ENCODE measurements around the gene SDK1. TPM values are rescaled to one million over a fixed set of nuclear protein-coding genes. Genes with fewer than 3 reads are reported as not detected.

Gene SDK1
- total RNA-seq, 4 donors from 2014 or later = 2.0 to 9.3 (median 3.8) TPM

DNA sequence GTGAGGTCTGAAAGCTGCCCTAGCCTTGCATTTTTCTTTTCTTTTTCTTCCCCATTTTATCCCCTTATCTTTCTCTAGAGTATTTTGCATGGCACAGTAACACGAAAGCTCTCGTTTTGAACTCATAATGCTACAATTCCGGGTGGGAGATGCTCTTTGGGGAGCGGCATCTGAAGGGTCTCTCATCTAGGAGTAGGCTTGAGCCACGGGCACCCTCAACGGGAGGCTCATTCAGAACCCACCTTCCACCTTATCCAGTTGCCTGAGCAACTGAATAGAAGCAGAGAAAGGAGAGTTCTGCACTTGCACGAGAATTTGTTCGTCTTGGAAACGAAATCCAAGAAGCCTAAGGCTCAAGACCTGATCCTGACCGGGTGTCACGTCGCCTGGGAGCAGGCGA lies 777.5 kb downstream of the SDK1 start:
- no peak overlapping the region for H3K4me3 ChIP-seq
- 90 to 94% methylated on average over 13 of the region's 13 CpGs for WGBS, 2 donors
- no peaks in the 10 kb centered on the region for H3K36me3 ChIP-seq
- H3K27ac ChIP-seq = no peak overlapping the region
- H3K9me3 ChIP-seq = no peaks in the 10 kb centered on the region
- intact Hi-C loops (cut with DNase I) = no loop called here
- no peaks in the 10 kb centered on the region for H3K27me3 ChIP-seq
- DNase-seq = no peak
- no peak for TF ChIP-seq POLR2A (IDR thresholded peaks at IDR 0.05)
- TF ChIP-seq, protein P1, sequence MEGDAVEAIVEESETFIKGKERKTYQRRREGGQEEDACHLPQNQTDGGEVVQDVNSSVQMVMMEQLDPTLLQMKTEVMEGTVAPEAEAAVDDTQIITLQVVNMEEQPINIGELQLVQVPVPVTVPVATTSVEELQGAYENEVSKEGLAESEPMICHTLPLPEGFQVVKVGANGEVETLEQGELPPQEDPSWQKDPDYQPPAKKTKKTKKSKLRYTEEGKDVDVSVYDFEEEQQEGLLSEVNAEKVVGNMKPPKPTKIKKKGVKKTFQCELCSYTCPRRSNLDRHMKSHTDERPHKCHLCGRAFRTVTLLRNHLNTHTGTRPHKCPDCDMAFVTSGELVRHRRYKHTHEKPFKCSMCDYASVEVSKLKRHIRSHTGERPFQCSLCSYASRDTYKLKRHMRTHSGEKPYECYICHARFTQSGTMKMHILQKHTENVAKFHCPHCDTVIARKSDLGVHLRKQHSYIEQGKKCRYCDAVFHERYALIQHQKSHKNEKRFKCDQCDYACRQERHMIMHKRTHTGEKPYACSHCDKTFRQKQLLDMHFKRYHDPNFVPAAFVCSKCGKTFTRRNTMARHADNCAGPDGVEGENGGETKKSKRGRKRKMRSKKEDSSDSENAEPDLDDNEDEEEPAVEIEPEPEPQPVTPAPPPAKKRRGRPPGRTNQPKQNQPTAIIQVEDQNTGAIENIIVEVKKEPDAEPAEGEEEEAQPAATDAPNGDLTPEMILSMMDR (IDR thresholded peaks at IDR 0.05) = no peak
- no peaks in the 10 kb centered on the region for H3K4me1 ChIP-seq

DNA sequence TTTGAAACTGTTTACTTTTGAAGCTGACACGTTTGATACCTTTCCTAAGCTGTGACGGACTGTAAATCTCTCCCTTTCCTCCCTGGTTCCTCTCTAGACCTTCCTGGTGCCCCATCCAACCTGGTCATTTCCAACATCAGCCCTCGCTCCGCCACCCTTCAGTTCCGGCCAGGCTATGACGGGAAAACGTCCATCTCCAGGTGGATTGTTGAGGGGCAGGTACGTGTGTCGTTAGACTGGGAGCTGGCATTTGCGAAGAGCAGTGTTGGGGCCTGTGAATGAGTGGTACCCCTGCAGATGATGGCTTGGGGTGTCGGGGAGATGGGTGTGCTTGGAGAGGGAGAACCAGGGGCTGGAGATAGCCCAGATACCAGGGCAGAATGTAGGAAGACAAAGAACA lies 778.3 kb downstream of the SDK1 start:
- no peak overlapping the region for H3K27ac ChIP-seq
- no peak overlapping the region for H3K4me3 ChIP-seq
- intact Hi-C loops (cut with DNase I) = no loop called here
- TF ChIP-seq POLR2A (IDR thresholded peaks at IDR 0.05) = no peak
- TF ChIP-seq, protein P1 (IDR thresholded peaks at IDR 0.05) = no peak
- H3K9me3 ChIP-seq = no peaks in the 10 kb centered on the region
- DNase-seq = no peak
- H3K27me3 ChIP-seq = no peaks in the 10 kb centered on the region
- WGBS, 2 donors = 84 to 91% methylated on average over 4 to 11 of the region's 11 CpGs
- no peaks in the 10 kb centered on the region for H3K4me1 ChIP-seq
- no peaks in the 10 kb centered on the region for H3K36me3 ChIP-seq

DNA sequence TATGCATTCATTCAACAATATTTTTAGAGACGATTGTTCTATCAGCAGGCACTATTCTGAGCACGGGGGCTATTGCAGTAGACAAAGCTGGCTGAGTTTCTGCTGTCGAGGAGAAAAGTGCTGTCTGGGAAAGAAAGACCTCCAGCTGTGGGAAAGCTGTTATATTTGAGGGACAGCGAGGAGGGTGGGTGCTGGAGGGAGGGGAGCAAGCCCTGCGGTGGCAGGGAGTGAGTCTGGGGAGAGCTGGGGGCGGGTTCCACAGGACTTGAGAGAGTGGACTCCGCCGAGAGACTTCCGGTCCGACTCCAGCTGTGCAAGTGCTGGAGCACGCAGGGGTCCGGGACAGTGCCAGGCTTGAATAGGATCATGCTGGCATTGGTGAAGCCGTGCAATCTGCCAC lies 778.9 kb downstream of the SDK1 start:
- 68 to 89% methylated on average over 13 of the region's 13 CpGs for WGBS, 2 donors
- Histone ChIP-seq H3K9me3 (no peaks in the 10 kb centered on the region), H3K27me3 (no peaks in the 10 kb centered on the region), H3K4me1 (no peaks in the 10 kb centered on the region), H3K36me3 (no peaks in the 10 kb centered on the region), H3K4me3 (no peak overlapping the region), H3K27ac (no peak overlapping the region)
- DNase-seq = no peak
- intact Hi-C loops (cut with DNase I) = no loop called here
- TF ChIP-seq POLR2A (IDR thresholded peaks at IDR 0.05) = no peak
- TF ChIP-seq, protein P1 (IDR thresholded peaks at IDR 0.05) = no peak

DNA sequence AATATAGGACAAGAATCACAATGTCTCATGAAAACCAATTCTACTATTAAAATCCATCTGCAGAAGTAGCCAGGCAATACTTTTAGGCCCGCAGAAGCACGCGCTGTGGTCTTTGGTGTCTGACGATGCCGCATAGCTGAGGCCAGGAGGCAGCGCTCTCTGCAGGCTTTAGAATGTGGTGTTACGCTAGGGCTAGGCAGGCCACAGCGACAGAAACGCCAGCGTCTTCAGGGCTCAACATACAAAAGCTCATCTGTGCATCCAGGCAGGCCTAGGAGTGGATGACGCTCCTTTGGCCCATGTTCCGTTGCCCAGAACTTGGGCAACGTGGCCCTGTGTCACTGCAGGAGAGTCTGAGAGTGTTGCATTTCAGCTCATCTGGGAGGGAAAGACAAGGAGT lies 779.9 kb downstream of the SDK1 start:
- no peak overlapping the region for H3K27ac ChIP-seq
- no peak for DNase-seq
- H3K4me1 ChIP-seq = no peaks in the 10 kb centered on the region
- H3K27me3 ChIP-seq = no peaks in the 10 kb centered on the region
- 87 to 90% methylated on average over 12 of the region's 13 CpGs for WGBS, 2 donors
- no peak overlapping the region for H3K4me3 ChIP-seq
- intact Hi-C loops (cut with DNase I) = no loop called here
- TF ChIP-seq, protein P1 (IDR thresholded peaks at IDR 0.05) = no peak
- TF ChIP-seq POLR2A (IDR thresholded peaks at IDR 0.05) = no peak
- H3K9me3 ChIP-seq = no peaks in the 10 kb centered on the region
- H3K36me3 ChIP-seq = no peaks in the 10 kb centered on the region

DNA sequence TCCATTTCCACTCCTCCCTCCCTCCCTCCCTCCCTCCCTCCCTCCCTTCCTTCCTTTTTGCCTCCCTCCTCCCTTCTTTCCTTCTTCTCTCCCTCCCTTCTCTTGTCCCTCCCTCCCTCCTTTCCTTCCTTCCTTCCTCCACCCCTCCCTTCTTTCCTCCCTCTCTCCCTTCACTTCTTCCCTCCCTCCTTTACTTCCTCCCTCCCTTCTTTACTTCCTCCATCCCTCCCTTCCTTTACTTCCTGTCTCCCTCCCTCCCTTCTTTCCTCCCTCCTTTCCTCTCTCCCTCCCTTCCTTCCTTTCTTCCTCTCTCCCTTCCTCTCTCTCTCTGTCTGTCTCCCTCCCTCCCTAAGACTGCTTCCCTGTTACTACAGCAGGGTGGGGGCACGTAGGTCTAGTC lies 782.5 kb downstream of the SDK1 start:
- TF ChIP-seq, protein P1 (IDR thresholded peaks at IDR 0.05) = no peak
- TF ChIP-seq POLR2A (IDR thresholded peaks at IDR 0.05) = no peak
- H3K4me3 ChIP-seq = no peak overlapping the region
- no peaks in the 10 kb centered on the region for H3K36me3 ChIP-seq
- H3K27ac ChIP-seq = no peak overlapping the region
- WGBS, 2 donors = 86 to 100% methylated on average over 1 of the region's 1 CpG
- H3K27me3 ChIP-seq = no peaks in the 10 kb centered on the region
- H3K4me1 ChIP-seq = no peaks in the 10 kb centered on the region
- intact Hi-C loops (cut with DNase I) = no loop called here
- H3K9me3 ChIP-seq = no peaks in the 10 kb centered on the region
- no peak for DNase-seq
